Natural killer cell (primary cell): ENCODE measurements around the gene HRG. TPM values are rescaled to one million over a fixed set of nuclear protein-coding genes. Genes with fewer than 3 reads are reported as not detected.

Source experiments
- ATAC-seq, 3 donors: fragments of 150-1000 bp in 2 of 3; fragments of 200-7000 bp in 1 of 3; cut with Tn5 transposase; 1 replicate in 1 of 3; 2 replicates in 2 of 3; pipeline ENCODE4 v1.10.0; 2021; ENCODE audit warnings: mild to moderate bottlenecking in 2 of 3, moderate library complexity in 2 of 3
- DNase-seq, 2 donors: peaks; one replicate each; pipeline versions ENCODE4 v3.0.0 to v3.0.0-alpha.2; 2013 to 2021; ENCODE audit warnings: mixed read lengths in 1 of 2
- H3K27ac ChIP-seq: one replicate; pipeline ENCODE4 v1.5.1; 2013; ENCODE audit warnings: mild to moderate bottlenecking, low read length
- H3K27me3 ChIP-seq: one replicate; pipeline ENCODE4 v1.6.1; 2013; ENCODE audit warnings: low read length; ENCODE audit not compliant: control insufficient read depth, insufficient read depth
- H3K36me3 ChIP-seq: one replicate; pipeline ENCODE4 v1.6.1; 2013; ENCODE audit warnings: low read length; ENCODE audit not compliant: control insufficient read depth, insufficient read depth
- H3K4me1 ChIP-seq: one replicate; pipeline ENCODE4 v1.6.1; 2013; ENCODE audit warnings: low read length; ENCODE audit not compliant: control insufficient read depth, insufficient read depth
- H3K4me3 ChIP-seq: one replicate; pipeline ENCODE4 v1.5.1; 2013; ENCODE audit warnings: low read length
- H3K9me3 ChIP-seq: one replicate; pipeline ENCODE4 v1.6.1; 2013; ENCODE audit warnings: low read length; ENCODE audit not compliant: control insufficient read depth, insufficient read depth
- H3K27ac Mint-ChIP-seq, 2 donors: one replicate each; pipeline ENCODE4 v1.8.0; 2022; ENCODE audit warnings: mild to moderate bottlenecking in 2 of 2, mixed read lengths in 2 of 2, moderate library complexity in 1 of 2
- H3K27me3 Mint-ChIP-seq, 2 donors: one replicate each; pipeline ENCODE4 v1.8.0; 2022; ENCODE audit warnings: low read depth in 2 of 2, mixed read lengths in 2 of 2
- H3K36me3 Mint-ChIP-seq: one replicate; pipeline ENCODE4 v1.8.0; 2022; ENCODE audit warnings: mixed read lengths
- H3K4me1 Mint-ChIP-seq, 2 donors: one replicate each; pipeline ENCODE4 v1.8.0; 2022; ENCODE audit warnings: mixed read lengths in 2 of 2
- H3K4me3 Mint-ChIP-seq: one replicate; pipeline ENCODE4 v1.8.0; 2022; ENCODE audit warnings: mild to moderate bottlenecking, moderate library complexity, mixed read lengths
- H3K9me3 Mint-ChIP-seq, 2 donors: one replicate each; pipeline ENCODE4 v1.8.0; 2022; ENCODE audit warnings: mixed read lengths in 2 of 2
- WGBS: methylation state at CpG from one replicate; pipeline ENCODE4 v1.1.7; 2013; ENCODE audit warnings: missing lambda C conversion rate; ENCODE audit not compliant: insufficient coverage; 5-methylcytosine and 5-hydroxymethylcytosine counted together
- intact Hi-C: fragments of 100-400 bp; cut with micrococcal nuclease; formaldehyde crosslinking; loops from one replicate; pipeline ENCODE4 v1.14.2; 2022
- total RNA-seq, 4 donors: library from RNA; stranded (reverse); fragments of 120-200 nt in 1 of 4; gene quantifications; one replicate each; pipeline versions ENCODE4 v1.2.3 to v1.2.4, GENCODE V29; 2013 to 2022
- TF ChIP-seq, protein P1 (sequence below): fragments of 200-600 bp; IDR thresholded peaks from one replicate; pipeline ENCODE4 v1.8.0; 2022; ENCODE audit warnings: antibody characterized with exemption

HRG gene
- total RNA-seq, 3 donors from 2014 or later (not counting 1 experiment from before 2014, with no cell fraction given) = not detected

DNA sequence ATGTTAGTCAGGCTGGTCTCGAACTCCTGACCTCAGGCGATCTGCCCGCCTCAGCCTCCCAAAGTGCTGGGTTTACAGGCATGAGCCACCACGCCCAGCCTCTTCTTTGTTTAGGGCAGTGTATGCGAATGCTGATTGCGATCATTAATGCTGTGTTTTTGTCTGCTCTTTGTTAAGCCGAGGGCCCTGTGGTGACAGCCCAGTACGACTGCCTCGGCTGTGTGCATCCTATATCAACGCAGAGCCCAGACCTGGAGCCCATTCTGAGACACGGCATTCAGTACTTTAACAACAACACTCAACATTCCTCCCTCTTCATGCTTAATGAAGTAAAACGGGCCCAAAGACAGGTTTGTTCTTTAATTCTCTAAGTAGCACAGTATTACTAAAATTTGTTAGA, 59.1 kb downstream of the HRG start:
- TF ChIP-seq, protein P1, sequence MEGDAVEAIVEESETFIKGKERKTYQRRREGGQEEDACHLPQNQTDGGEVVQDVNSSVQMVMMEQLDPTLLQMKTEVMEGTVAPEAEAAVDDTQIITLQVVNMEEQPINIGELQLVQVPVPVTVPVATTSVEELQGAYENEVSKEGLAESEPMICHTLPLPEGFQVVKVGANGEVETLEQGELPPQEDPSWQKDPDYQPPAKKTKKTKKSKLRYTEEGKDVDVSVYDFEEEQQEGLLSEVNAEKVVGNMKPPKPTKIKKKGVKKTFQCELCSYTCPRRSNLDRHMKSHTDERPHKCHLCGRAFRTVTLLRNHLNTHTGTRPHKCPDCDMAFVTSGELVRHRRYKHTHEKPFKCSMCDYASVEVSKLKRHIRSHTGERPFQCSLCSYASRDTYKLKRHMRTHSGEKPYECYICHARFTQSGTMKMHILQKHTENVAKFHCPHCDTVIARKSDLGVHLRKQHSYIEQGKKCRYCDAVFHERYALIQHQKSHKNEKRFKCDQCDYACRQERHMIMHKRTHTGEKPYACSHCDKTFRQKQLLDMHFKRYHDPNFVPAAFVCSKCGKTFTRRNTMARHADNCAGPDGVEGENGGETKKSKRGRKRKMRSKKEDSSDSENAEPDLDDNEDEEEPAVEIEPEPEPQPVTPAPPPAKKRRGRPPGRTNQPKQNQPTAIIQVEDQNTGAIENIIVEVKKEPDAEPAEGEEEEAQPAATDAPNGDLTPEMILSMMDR = no peak
- H3K27ac Mint-ChIP-seq = no peak overlapping the region
- intact Hi-C loops = no loop called here
- Histone ChIP-seq H3K36me3 (no peaks in the 10 kb centered on the region), H3K4me1 (no peaks in the 10 kb centered on the region), H3K9me3 (no peaks in the 10 kb centered on the region), H3K4me3 (no peak overlapping the region), H3K27ac (no peak overlapping the region), H3K27me3 (peaks cover 2% of the 10 kb centered on the region)
- no peaks in the 10 kb centered on the region for H3K4me1 Mint-ChIP-seq
- no peaks in the 10 kb centered on the region for H3K9me3 Mint-ChIP-seq
- DNase-seq (no peak), ATAC-seq (no peak)
- H3K36me3 Mint-ChIP-seq = no peaks in the 10 kb centered on the region
- WGBS = 88% methylated on average over 12 of the region's 12 CpGs
- H3K27me3 Mint-ChIP-seq = peaks cover 14 to 29% of the 10 kb centered on the region in 2 donors
- H3K4me3 Mint-ChIP-seq = no peak overlapping the region

Other genes starting within 250 kb of the HRG start
- 1 to 10 TPM; 2.1 to 3.4 (median 2.5) TPM for gene CRYGS, start 121.6 kb upstream of the HRG start, total RNA-seq
- 10 to 100 TPM; 16.8 to 23.0 (median 20.3) TPM for gene TBCCD1, start 98.7 kb upstream of the HRG start, total RNA-seq
- 100 to 1,000 TPM in 2 of 3 donors, 10 to 100 TPM in 1; 85.9 to 112 (median 111) TPM for gene DNAJB11, start 95.3 kb upstream of the HRG start, total RNA-seq
- gene AHSG, start 53.0 kb upstream of the HRG start, total RNA-seq = not detected
- gene FETUB, start 25.6 kb upstream of the HRG start, total RNA-seq = not detected
- gene KNG1, start 51.3 kb downstream of the HRG start, total RNA-seq = not detected
- gene EIF4A2, start 117.6 kb downstream of the HRG start, total RNA-seq = 100 to 1,000 TPM; 551 to 652 (median 621) TPM
- gene RFC4, start 140.5 kb downstream of the HRG start, total RNA-seq = 10 to 100 TPM; 16.8 to 21.6 (median 17.3) TPM
- not detected for gene ADIPOQ, start 176.7 kb downstream of the HRG start, total RNA-seq